Neuronal stem cell (in vitro differentiated cells): ENCODE measurements around the gene STAC3.

Source experiments
- DNase-seq: peaks from one replicate; pipeline ENCODE4 v3.0.0-alpha.2; 2013; ENCODE audit warnings: low spot score
- H2AFZ ChIP-seq: one replicate; pipeline ENCODE4 v1.6.1; 2013; ENCODE audit warnings: mild to moderate bottlenecking, low read length, inconsistent platforms
- H2AK5ac ChIP-seq: 2 replicates; pipeline ENCODE4 v1.6.1; 2013; ENCODE audit warnings: low read depth, mild to moderate bottlenecking, inconsistent platforms, low read length, moderate library complexity, mixed read lengths
- H2BK120ac ChIP-seq: 2 replicates; pipeline ENCODE4 v1.6.1; 2013; ENCODE audit warnings: low read depth, mild to moderate bottlenecking, inconsistent platforms, low read length, moderate library complexity, mixed read lengths
- H2BK12ac ChIP-seq: one replicate; pipeline ENCODE4 v1.6.1; 2013; ENCODE audit warnings: low read length, inconsistent platforms
- H2BK15ac ChIP-seq: 2 replicates; pipeline ENCODE4 v1.6.1; 2013; ENCODE audit warnings: mild to moderate bottlenecking, low read length, inconsistent platforms, mixed read lengths
- H2BK5ac ChIP-seq: one replicate; pipeline ENCODE4 v1.6.1; 2013; ENCODE audit warnings: inconsistent platforms, mild to moderate bottlenecking, low read length, moderate library complexity
- H3K14ac ChIP-seq: one replicate; pipeline ENCODE4 v1.6.1; 2013; ENCODE audit warnings: low read length, inconsistent platforms
- H3K18ac ChIP-seq: 2 replicates; pipeline ENCODE4 v1.6.1; 2013; ENCODE audit warnings: low read length, inconsistent platforms
- H3K23ac ChIP-seq: 2 replicates; pipeline ENCODE4 v1.6.1; 2013; ENCODE audit warnings: low read depth, mild to moderate bottlenecking, mixed read lengths, low read length, inconsistent platforms; ENCODE audit not compliant: poor library complexity
- H3K27ac ChIP-seq: replicated peaks from 3 replicates; pipeline ENCODE4 v1.5.1; 2013; ENCODE audit warnings: low read length, inconsistent platforms
- H3K27me3 ChIP-seq, 3 experiments: 2 replicates each; pipeline ENCODE4 v1.6.1; 2013; ENCODE audit warnings: low read length in 3 of 3, mild to moderate bottlenecking in 2 of 3, inconsistent platforms in 1 of 3, low read depth in 1 of 3, mixed read lengths in 1 of 3, moderate library complexity in 1 of 3; ENCODE audit not compliant: control insufficient read depth in 3 of 3, insufficient read depth in 3 of 3
- H3K36me3 ChIP-seq, 2 donors: replicated peaks in 1 of 2; 2 replicates each; pipeline ENCODE4 v1.6.1; 2013; ENCODE audit warnings: low read length in 2 of 2; ENCODE audit not compliant: control insufficient read depth in 2 of 2, insufficient read depth in 2 of 2
- H3K4ac ChIP-seq: 2 replicates; pipeline ENCODE4 v1.6.1; 2013; ENCODE audit warnings: inconsistent platforms, mild to moderate bottlenecking, low read length, moderate library complexity
- H3K4me1 ChIP-seq, 2 donors: 1 replicate in 1 of 2; 2 replicates in 1 of 2; pipeline ENCODE4 v1.6.1; 2013; ENCODE audit warnings: low read length in 2 of 2, low read depth in 1 of 2; ENCODE audit not compliant: control insufficient read depth in 2 of 2, insufficient read depth in 1 of 2
- H3K4me2 ChIP-seq: one replicate; pipeline ENCODE4 v1.6.1; 2013; ENCODE audit warnings: mild to moderate bottlenecking, low read length, inconsistent platforms; ENCODE audit not compliant: insufficient read depth, poor library complexity, severe bottlenecking
- H3K4me3 ChIP-seq, 2 donors: 2 replicates each; pipeline ENCODE4 v1.5.1; 2013; ENCODE audit warnings: low read length in 2 of 2, mild to moderate bottlenecking in 2 of 2, inconsistent platforms in 1 of 2, moderate library complexity in 1 of 2
- H3K79me1 ChIP-seq: one replicate; pipeline ENCODE4 v1.6.1; 2013; ENCODE audit warnings: low read depth, mild to moderate bottlenecking, inconsistent platforms, low read length, moderate library complexity
- H3K9ac ChIP-seq: one replicate; pipeline ENCODE4 v1.6.1; 2013; ENCODE audit warnings: mild to moderate bottlenecking, low read depth, low read length, inconsistent platforms; ENCODE audit not compliant: poor library complexity
- H3K9me3 ChIP-seq, 2 donors: replicated peaks in 1 of 2; 2 replicates each; pipeline versions ENCODE3 to v1.6.1; 2013; ENCODE audit warnings: low read length in 2 of 2, mild to moderate bottlenecking in 2 of 2, inconsistent platforms in 1 of 2, low read depth in 1 of 2, mixed read lengths in 1 of 2, moderate library complexity in 1 of 2; ENCODE audit not compliant: control insufficient read depth in 2 of 2, insufficient read depth in 1 of 2
- H4K8ac ChIP-seq: one replicate; pipeline ENCODE4 v1.6.1; 2013; ENCODE audit warnings: low read depth, mild to moderate bottlenecking, inconsistent platforms, low read length, moderate library complexity
- H4K91ac ChIP-seq: one replicate; pipeline ENCODE4 v1.6.1; 2013; ENCODE audit warnings: low read length, low read depth, mild to moderate bottlenecking, inconsistent platforms; ENCODE audit not compliant: poor library complexity
- WGBS, 2 donors: extraction: QIAGEN DNeasy Blood & Tissue Kit; methylation state at CpG; one replicate each; pipeline ENCODE4 v1.1.7; 2013; ENCODE audit warnings: missing lambda C conversion rate in 2 of 2, mixed read lengths in 1 of 2; ENCODE audit not compliant: insufficient read length in 2 of 2, insufficient replicate concordance in 1 of 2; ENCODE audit errors: extremely low coverage in 2 of 2; 5-methylcytosine and 5-hydroxymethylcytosine counted together

Gene STAC3

DNA sequence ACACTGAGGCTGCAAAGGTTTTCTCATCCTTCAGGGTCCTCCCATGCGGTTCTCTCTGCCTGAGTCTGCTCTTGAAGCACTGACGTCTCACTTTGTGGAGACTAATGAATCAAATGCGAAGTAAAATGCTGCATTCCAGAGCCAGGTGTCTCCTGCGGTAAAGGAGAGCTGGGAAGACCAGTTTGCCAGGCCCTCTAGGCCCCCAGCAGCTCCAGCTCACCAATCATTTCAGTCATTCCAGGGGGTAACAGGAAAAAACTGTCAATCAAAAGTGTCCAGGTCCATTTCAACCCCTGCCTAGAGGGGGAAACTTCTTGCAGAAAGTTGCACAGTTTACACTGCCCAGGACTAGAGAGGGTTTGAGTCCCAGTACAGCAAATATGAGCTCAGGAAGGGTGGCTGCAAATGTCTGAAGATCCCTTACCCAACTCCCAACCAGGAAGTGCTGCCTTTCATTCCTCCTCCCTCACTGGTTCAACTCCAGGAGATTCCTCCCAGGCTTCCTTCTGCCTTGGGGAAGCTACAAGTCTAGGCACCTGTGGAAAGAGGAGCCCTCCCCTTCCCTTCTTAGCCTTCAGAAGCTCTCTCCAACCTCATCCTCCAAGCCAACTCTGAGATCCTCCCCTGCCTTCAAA is 37.1 kb downstream of the STAC3 start:
- H3K79me1 ChIP-seq = no peaks in the 10 kb centered on the region
- no peak overlapping the region for H3K18ac ChIP-seq
- no peak overlapping the region for H2BK120ac ChIP-seq
- H3K4me3 ChIP-seq = no peak overlapping the region
- H3K4ac ChIP-seq = no peak overlapping the region
- H4K8ac ChIP-seq = no peak overlapping the region
- peaks cover 31 to 52% (median 43%) of the 10 kb centered on the region in 3 experiments for H3K27me3 ChIP-seq
- H2BK5ac ChIP-seq = no peak overlapping the region
- H2BK12ac ChIP-seq = no peak overlapping the region
- WGBS, 2 donors = no CpG with 5 or more reads among the region's 4 CpGs
- no peak overlapping the region for H3K14ac ChIP-seq
- H3K4me2 ChIP-seq = no peak overlapping the region
- H2AK5ac ChIP-seq = no peak overlapping the region
- no peak overlapping the region for H3K27ac ChIP-seq
- DNase-seq = no peak
- no peak overlapping the region for H2AFZ ChIP-seq
- H3K36me3 ChIP-seq = peaks cover 28 to 47% of the 10 kb centered on the region in 2 donors
- no peaks in the 10 kb centered on the region for H3K9me3 ChIP-seq
- H3K23ac ChIP-seq = no peak overlapping the region
- no peak overlapping the region for H3K9ac ChIP-seq
- no peak overlapping the region for H2BK15ac ChIP-seq
- no peak overlapping the region for H4K91ac ChIP-seq
- peaks cover 13 to 27% of the 10 kb centered on the region in 2 donors for H3K4me1 ChIP-seq

DNA sequence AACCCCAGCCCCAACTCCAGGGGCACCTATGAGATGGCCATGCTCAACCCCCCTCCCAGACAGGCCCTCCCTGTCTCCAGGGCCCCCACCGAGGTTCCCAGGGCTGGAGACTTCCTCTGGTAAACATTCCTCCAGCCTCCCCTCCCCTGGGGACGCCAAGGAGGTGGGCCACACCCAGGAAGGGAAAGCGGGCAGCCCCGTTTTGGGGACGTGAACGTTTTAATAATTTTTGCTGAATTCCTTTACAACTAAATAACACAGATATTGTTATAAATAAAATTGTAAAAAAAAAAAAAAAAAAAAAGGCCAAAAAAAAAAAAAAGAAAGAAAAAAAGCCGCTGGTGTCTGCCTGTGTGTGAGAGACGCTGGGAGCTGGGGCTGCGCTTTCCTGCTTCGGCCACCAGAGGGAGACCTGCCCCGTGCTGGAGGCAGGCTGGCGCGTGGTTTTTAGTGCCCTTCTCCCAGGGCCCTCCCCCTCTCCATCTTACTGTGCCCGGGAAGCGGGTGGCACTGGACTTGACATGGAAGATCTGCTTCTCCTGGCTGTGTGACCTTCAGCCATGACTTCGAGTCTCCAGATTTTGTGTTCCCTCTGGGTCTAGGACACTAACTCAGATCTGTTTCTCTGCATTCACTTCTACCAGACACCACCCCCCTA is 37.8 kb downstream of the STAC3 start:
- Histone ChIP-seq H3K9ac (no peak overlapping the region), H3K9me3 (no peaks in the 10 kb centered on the region), H3K4me3 (no peak overlapping the region), H3K4me1 (peaks cover 13 to 27% of the 10 kb centered on the region in 2 donors), H2BK5ac (no peak overlapping the region), H3K23ac (no peak overlapping the region), H3K79me1 (no peaks in the 10 kb centered on the region), H3K14ac (no peak overlapping the region), H3K27me3 (peaks cover 27 to 45% (median 36%) of the 10 kb centered on the region in 3 experiments), H2AFZ (no peak overlapping the region), H2AK5ac (no peak overlapping the region), H3K36me3 (peaks cover 32 to 54% of the 10 kb centered on the region in 2 donors), H3K18ac (no peak overlapping the region), H3K4me2 (no peak overlapping the region), H4K91ac (no peak overlapping the region), H2BK120ac (no peak overlapping the region), H2BK15ac (no peak overlapping the region), H3K27ac (no peak overlapping the region), H3K4ac (no peak overlapping the region), H4K8ac (no peak overlapping the region), H2BK12ac (no peak overlapping the region)
- DNase-seq = no peak
- WGBS, 2 donors = no CpG with 5 or more reads among the region's 16 CpGs

DNA sequence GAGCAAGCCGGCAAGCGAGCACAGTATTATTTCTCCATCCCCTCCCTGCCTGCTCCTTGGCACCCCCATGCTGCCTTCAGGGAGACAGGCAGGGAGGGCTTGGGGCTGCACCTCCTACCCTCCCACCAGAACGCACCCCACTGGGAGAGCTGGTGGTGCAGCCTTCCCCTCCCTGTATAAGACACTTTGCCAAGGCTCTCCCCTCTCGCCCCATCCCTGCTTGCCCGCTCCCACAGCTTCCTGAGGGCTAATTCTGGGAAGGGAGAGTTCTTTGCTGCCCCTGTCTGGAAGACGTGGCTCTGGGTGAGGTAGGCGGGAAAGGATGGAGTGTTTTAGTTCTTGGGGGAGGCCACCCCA is 38.3 kb downstream of the STAC3 start:
- Histone ChIP-seq H4K91ac (no peak overlapping the region), H2AFZ (no peak overlapping the region), H2BK5ac (no peak overlapping the region), H3K23ac (no peak overlapping the region), H3K79me1 (no peaks in the 10 kb centered on the region), H3K14ac (no peak overlapping the region), H3K27me3 (peaks cover 23 to 40% (median 31%) of the 10 kb centered on the region in 3 experiments), H3K18ac (no peak overlapping the region), H3K9ac (no peak overlapping the region), H2BK12ac (no peak overlapping the region), H3K9me3 (no peaks in the 10 kb centered on the region), H3K4me3 (no peak overlapping the region), H2BK120ac (no peak overlapping the region), H4K8ac (no peak overlapping the region), H3K36me3 (peaks cover 35 to 59% of the 10 kb centered on the region in 2 donors), H3K4me1 (peaks cover 13 to 26% of the 10 kb centered on the region in 2 donors), H3K4me2 (no peak overlapping the region), H3K27ac (no peak overlapping the region), H2BK15ac (no peak overlapping the region), H2AK5ac (no peak overlapping the region), H3K4ac (no peak overlapping the region)
- no CpG with 5 or more reads among the region's 7 CpGs for WGBS, 2 donors
- DNase-seq = no peak

DNA sequence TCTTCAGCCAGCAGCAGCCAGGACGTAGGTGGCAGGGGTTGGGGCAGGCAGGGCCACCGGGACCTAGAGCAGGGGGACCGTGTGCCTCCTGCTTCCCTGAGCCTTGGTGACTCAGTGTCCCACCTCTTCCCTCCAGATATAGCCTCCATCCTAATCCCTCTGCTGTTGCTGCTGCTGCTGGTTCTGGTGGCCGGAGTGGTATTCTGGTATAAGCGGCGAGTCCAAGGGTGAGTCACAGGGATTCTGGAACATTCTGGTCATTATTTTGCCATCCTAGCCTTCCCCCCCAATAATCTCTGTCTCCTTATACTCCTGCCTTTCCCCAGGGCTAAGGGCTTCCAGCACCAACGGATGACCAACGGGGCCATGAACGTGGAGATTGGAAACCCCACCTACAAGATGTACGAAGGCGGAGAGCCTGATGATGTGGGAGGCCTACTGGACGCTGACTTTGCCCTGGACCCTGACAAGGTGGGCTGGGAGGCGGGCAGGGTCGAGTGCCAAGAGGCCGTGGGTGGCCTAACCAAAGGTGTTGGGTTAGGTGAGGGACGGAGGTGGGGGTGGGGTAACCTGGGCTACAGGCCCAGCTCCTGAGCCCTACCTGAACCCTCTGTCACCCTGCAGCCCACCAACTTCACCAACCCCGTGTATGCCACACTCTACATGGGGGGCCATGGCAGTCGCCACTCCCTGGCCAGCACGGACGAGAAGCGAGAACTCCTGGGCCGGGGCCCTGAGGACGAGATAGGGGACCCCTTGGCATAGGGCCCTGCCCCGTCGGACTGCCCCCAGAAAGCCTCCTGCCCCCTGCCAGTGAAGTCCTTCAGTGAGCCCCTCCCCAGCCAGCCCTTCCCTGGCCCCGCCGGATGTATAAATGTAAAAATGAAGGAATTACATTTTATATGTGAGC is 38.9 kb downstream of the STAC3 start:
- H2BK120ac ChIP-seq = no peak overlapping the region
- no peak for DNase-seq
- H3K4me3 ChIP-seq = no peak overlapping the region
- no peak overlapping the region for H3K14ac ChIP-seq
- H3K23ac ChIP-seq = no peak overlapping the region
- no peak overlapping the region for H4K91ac ChIP-seq
- peaks cover 17 to 34% (median 25%) of the 10 kb centered on the region in 3 experiments for H3K27me3 ChIP-seq
- no peaks in the 10 kb centered on the region for H3K79me1 ChIP-seq
- WGBS, 2 donors = no CpG with 5 or more reads among the region's 27 CpGs
- no peak overlapping the region for H2BK15ac ChIP-seq
- no peak overlapping the region for H2BK5ac ChIP-seq
- no peaks in the 10 kb centered on the region for H3K9me3 ChIP-seq
- no peak overlapping the region for H3K27ac ChIP-seq
- peak overlapping the region; percentile 2 for H3K9ac ChIP-seq
- H2AFZ ChIP-seq = no peak overlapping the region
- H3K36me3 ChIP-seq = peaks cover 37 to 64% of the 10 kb centered on the region in 2 donors
- H2AK5ac ChIP-seq = no peak overlapping the region
- H3K4me1 ChIP-seq = peaks cover 9 to 20% of the 10 kb centered on the region in 2 donors
- no peak overlapping the region for H3K18ac ChIP-seq
- no peak overlapping the region for H4K8ac ChIP-seq
- no peak overlapping the region for H3K4ac ChIP-seq
- no peak overlapping the region for H2BK12ac ChIP-seq
- H3K4me2 ChIP-seq = no peak overlapping the region
